Measurements from ENCODE around the gene CLINT1.

DNA sequence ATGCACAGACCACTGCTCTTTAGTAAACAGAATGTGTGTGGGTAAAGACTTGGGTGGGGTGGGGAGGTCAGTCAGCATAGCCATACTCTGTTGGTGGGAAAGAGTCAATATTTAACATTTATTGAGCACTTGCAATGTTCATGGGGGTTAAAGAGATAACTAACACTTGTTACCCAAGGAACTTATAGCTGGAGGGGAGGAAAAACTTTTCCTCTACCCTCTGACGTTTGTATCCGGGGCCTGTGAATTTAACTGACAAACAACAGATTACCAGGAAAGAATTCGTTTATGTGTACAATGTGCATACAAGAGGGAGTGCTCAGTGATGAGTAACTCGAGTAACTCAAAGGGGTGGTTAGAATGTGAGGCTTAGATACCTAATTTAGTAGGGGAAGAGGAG is 6.8 kb upstream of the CLINT1 start:
- no peak for TF ChIP-seq ZFP82 (CRISPR knock-in tag; IDR thresholded peaks at IDR 0.05; ENCODE audit: borderline replicate concordance)
- no peak for TF ChIP-seq ZNF609 (CRISPR knock-in tag; IDR thresholded peaks at IDR 0.05; ENCODE audit: borderline replicate concordance)
- TF ChIP-seq MYC (CRISPR knock-in tag; IDR thresholded peaks at IDR 0.05; ENCODE audit: borderline replicate concordance): no peak
- TF ChIP-seq, protein P1, sequence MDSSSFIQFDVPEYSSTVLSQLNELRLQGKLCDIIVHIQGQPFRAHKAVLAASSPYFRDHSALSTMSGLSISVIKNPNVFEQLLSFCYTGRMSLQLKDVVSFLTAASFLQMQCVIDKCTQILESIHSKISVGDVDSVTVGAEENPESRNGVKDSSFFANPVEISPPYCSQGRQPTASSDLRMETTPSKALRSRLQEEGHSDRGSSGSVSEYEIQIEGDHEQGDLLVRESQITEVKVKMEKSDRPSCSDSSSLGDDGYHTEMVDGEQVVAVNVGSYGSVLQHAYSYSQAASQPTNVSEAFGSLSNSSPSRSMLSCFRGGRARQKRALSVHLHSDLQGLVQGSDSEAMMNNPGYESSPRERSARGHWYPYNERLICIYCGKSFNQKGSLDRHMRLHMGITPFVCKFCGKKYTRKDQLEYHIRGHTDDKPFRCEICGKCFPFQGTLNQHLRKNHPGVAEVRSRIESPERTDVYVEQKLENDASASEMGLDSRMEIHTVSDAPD (CRISPR knock-in tag; IDR thresholded peaks at IDR 0.05): no peak
- TF ChIP-seq, protein P2, sequence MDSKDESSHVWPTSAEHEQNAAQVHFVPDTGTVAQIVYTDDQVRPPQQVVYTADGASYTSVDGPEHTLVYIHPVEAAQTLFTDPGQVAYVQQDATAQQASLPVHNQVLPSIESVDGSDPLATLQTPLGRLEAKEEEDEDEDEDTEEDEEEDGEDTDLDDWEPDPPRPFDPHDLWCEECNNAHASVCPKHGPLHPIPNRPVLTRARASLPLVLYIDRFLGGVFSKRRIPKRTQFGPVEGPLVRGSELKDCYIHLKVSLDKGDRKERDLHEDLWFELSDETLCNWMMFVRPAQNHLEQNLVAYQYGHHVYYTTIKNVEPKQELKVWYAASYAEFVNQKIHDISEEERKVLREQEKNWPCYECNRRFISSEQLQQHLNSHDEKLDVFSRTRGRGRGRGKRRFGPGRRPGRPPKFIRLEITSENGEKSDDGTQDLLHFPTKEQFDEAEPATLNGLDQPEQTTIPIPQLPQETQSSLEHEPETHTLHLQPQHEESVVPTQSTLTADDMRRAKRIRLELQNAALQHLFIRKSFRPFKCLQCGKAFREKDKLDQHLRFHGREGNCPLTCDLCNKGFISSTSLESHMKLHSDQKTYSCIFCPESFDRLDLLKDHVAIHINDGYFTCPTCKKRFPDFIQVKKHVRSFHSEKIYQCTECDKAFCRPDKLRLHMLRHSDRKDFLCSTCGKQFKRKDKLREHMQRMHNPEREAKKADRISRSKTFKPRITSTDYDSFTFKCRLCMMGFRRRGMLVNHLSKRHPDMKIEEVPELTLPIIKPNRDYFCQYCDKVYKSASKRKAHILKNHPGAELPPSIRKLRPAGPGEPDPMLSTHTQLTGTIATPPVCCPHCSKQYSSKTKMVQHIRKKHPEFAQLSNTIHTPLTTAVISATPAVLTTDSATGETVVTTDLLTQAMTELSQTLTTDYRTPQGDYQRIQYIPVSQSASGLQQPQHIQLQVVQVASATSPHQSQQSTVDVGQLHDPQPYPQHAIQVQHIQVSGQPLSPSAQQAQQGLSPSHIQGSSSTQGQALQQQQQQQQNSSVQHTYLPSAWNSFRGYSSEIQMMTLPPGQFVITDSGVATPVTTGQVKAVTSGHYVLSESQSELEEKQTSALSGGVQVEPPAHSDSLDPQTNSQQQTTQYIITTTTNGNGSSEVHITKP (CRISPR knock-in tag; IDR thresholded peaks at IDR 0.05; ENCODE audit: low read depth): no peak
- TF ChIP-seq YEATS4 (CRISPR knock-in tag; IDR thresholded peaks at IDR 0.05; ENCODE audit: borderline replicate concordance): no peak
- TF ChIP-seq RXRA (CRISPR knock-in tag; IDR thresholded peaks at IDR 0.05): no peak
- TF ChIP-seq KDM1A (CRISPR knock-in tag; IDR thresholded peaks at IDR 0.05): no peak
- no peak for TF ChIP-seq BHLHE40 (IDR thresholded peaks at IDR 0.05; ENCODE audit: low read length)

Measured in HepG2 (cell line).